GM18508 (cell line): ENCODE results near the gene CTAG2.
"Not testable (repeated sequence)": the region's sequence is repeated elsewhere in the genome, so short reads cannot be mapped to it uniquely, and the experiment has no call there.

Experiments
- ATAC-seq: cut with Tn5 transposase; IDR thresholded peaks from one replicate; pipeline ENCODE4 v1.9.1; 2021; ENCODE audit warnings: moderate number of reproducible peaks; ENCODE audit not compliant: insufficient read depth, unreplicated experiment

The CTAG2 gene

GRCh38 chrX:154653413-154653812 lies at the start of gene CTAG2:
CTAG2 (minus strand) TSS chrX:154653579; CDS start chrX:154653515, 64 bp downstream.
- ATAC-seq = not testable (repeated sequence)

GRCh38 chrX:154698630-154699248 lies 45.4 kb upstream of the CTAG2 start:
- no peak for ATAC-seq

- ATAC-seq = no peak
These were observed 43.3 kb upstream of the CTAG2 start for GRCh38 chrX:154696676-154697045.

GRCh38 chrX:154695911-154696675 lies 42.7 kb upstream of the CTAG2 start:
- no peak for ATAC-seq

GRCh38 chrX:154693394-154693793 lies 40.0 kb upstream of the CTAG2 start:
- no peak for ATAC-seq

- ATAC-seq = not testable (repeated sequence)
These were observed 37.1 kb upstream of the CTAG2 start for GRCh38 chrX:154690438-154690837.

- not testable (repeated sequence) for ATAC-seq
These were observed 18.7 kb upstream of the CTAG2 start for GRCh38 chrX:154672084-154672483.

GRCh38 chrX:154670848-154671247 lies 17.5 kb upstream of the CTAG2 start:
- ATAC-seq = not testable (repeated sequence)

GRCh38 chrX:154661899-154662298 lies 8.5 kb upstream of the CTAG2 start:
- no peak for ATAC-seq

- no peak for ATAC-seq
These were observed 7.8 kb upstream of the CTAG2 start for GRCh38 chrX:154661170-154661569.

- no peak for ATAC-seq
These were observed 7.2 kb upstream of the CTAG2 start for GRCh38 chrX:154660541-154660940.

- no peak for ATAC-seq
These were observed 5.6 kb upstream of the CTAG2 start for GRCh38 chrX:154658957-154659356.

- no peak for ATAC-seq
These were observed 4.8 kb upstream of the CTAG2 start for GRCh38 chrX:154658187-154658586.

GRCh38 chrX:154657226-154657805 lies 3.9 kb upstream of the CTAG2 start:
- ATAC-seq = no peak

- no peak for ATAC-seq
These were observed 2.4 kb upstream of the CTAG2 start for GRCh38 chrX:154655786-154656185.

- no peak for ATAC-seq
These were observed 2.0 kb upstream of the CTAG2 start for GRCh38 chrX:154655346-154655745.

GRCh38 chrX:154654925-154655324 lies 1.5 kb upstream of the CTAG2 start:
- no peak for ATAC-seq

GRCh38 chrX:154654372-154654771 lies 993 bp upstream of the CTAG2 start:
- ATAC-seq = no peak

- no peak for ATAC-seq
These were observed 354 bp downstream of the CTAG2 start for GRCh38 chrX:154653048-154653401.

GRCh38 chrX:154652311-154653047 lies 900 bp downstream of the CTAG2 start:
- no peak for ATAC-seq

GRCh38 chrX:154650221-154650510 lies 3.2 kb downstream of the CTAG2 start:
- ATAC-seq = no peak
